Right cardiac atrium (tissue), 5 donors: ENCODE results near the gene PRRC2B. TPM values are rescaled to one million over a fixed set of nuclear protein-coding genes. Genes with fewer than 3 reads are reported as not detected.
"Not testable (repeated sequence)": the region's sequence is repeated elsewhere in the genome, so short reads cannot be mapped to it uniquely, and the experiment has no call there.

Experiments used
- ATAC-seq, 2 donors: fragments of 200-7000 bp; cut with Tn5 transposase; one replicate each; pipeline versions ENCODE4 v1.8.0 to v1.9.1; 2020; ENCODE audit warnings: moderate library complexity in 2 of 2, mild to moderate bottlenecking in 1 of 2
- DNase-seq, 3 donors: peaks; one replicate each; pipeline ENCODE4 v3.0.0-alpha.2; 2020
- H3K27ac ChIP-seq: one replicate; pipeline ENCODE4 v1.5.1; 2013; ENCODE audit warnings: mild to moderate bottlenecking, low read length, control low read depth, moderate library complexity
- H3K27me3 ChIP-seq: one replicate; pipeline ENCODE4 v1.6.1; 2013; ENCODE audit not compliant: control insufficient read depth, insufficient read depth
- H3K4me1 ChIP-seq: one replicate; pipeline ENCODE4 v1.6.1; 2013; ENCODE audit warnings: low read length; ENCODE audit not compliant: control insufficient read depth, insufficient read depth
- H3K4me3 ChIP-seq: one replicate; pipeline ENCODE4 v1.5.1; 2013; ENCODE audit warnings: low read length, control low read depth
- H3K9me3 ChIP-seq: one replicate; pipeline ENCODE4 v1.6.1; 2013; ENCODE audit warnings: low read length; ENCODE audit not compliant: control insufficient read depth
- WGBS: extraction: QIAGEN DNeasy Blood & Tissue Kit; methylation state at CpG from one replicate; pipeline ENCODE4 v1.1.7; 2013; 5-methylcytosine and 5-hydroxymethylcytosine counted together
- intact Hi-C, 4 donors: fragments of 100-400 bp; cut with DNase I; formaldehyde crosslinking; loops; one replicate each; pipeline versions ENCODE4 v1.11.0 to v1.14.0; 2022 to 2023
- polyA plus RNA-seq: library from polyadenylated mRNA; stranded (reverse); fragments of 200-250 nt; gene quantifications from one replicate; pipeline ENCODE4 v1.2.3, GENCODE V29; 2013
- total RNA-seq, 4 donors: library from RNA; stranded (reverse); fragmentation: NEBNext Ultra II Directional; extraction: Animal tissue kit (Norgen Biotek cat#: 25700); gene quantifications; one replicate each; pipeline ENCODE4 v1.2.1, GENCODE V29; 2021
- donor health status: healthy with polysubstance abuse.
- donor health status: DM: no; HTN: yes; CAD: no.
- donor health status: DM: no; HTN: no; CAD: no.
- donor health status: DM: no; HTN: yes; CAD: no; lungs with severe emphysema.
- donor health status: DM: yes; HTN: yes; CAD: no.

The PRRC2B gene
- total and polyA plus RNA-seq, 5 donors: 78.1 to 175 (median 141) TPM

- H3K27me3 ChIP-seq: no peaks in the 10 kb centered on the region
- H3K4me3 ChIP-seq: no peak overlapping the region
- WGBS: 96% methylated on average over 12 of the region's 12 CpGs
- ATAC-seq: peak in 1 of 2 donors; percentile 13
- no peaks in the 10 kb centered on the region for H3K9me3 ChIP-seq
- no peak for DNase-seq
- H3K4me1 ChIP-seq: no peaks in the 10 kb centered on the region
- no peak overlapping the region for H3K27ac ChIP-seq
- intact Hi-C loops: loop anchor here in 1 of 4 donors (10.0 kb wide), 1 partner anchor 96 kb away; no protein-coding TSS in a partner anchor
Measured at GRCh38 chr9:131470581-131470991, 76.7 kb downstream of the PRRC2B start.

DNA sequence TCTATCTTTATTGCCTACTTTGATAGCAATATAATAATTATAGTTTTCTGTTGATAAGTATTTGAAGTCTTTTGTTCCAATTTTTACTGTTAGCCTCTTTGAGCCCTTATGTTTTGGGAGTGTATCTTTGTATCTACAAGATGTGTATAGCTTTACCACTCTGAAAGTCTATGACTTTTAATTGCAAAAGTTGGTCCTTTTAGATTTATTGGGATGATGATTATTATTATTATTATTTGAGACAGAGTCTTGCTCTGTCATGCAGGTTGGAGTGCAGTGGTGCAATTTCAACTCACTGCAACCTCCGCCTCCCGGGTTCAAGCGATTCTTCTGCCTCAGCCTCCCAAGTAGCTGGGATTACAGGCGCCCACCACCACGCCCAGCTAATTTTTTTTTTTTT, 78.2 kb downstream of the PRRC2B start:
- not testable (repeated sequence) for H3K4me3 ChIP-seq, ATAC-seq, H3K27ac ChIP-seq, H3K27me3 ChIP-seq, H3K4me1 ChIP-seq, DNase-seq, H3K9me3 ChIP-seq
- intact Hi-C loops: loop anchor here in 1 of 4 donors (10.0 kb wide), 1 partner anchor 97 kb away; no protein-coding TSS in a partner anchor
- WGBS: 92% methylated on average over 5 of the region's 5 CpGs

- DNase-seq: no peak
- Histone ChIP-seq H3K4me1 (no peaks in the 10 kb centered on the region), H3K9me3 (no peaks in the 10 kb centered on the region), H3K4me3 (no peak overlapping the region), H3K27me3 (no peaks in the 10 kb centered on the region), H3K27ac (no peak overlapping the region)
- ATAC-seq: no peak
- 94% methylated on average over 9 of the region's 9 CpGs for WGBS
- intact Hi-C loops: loop anchor here in 1 of 4 donors (10.0 kb wide), 1 partner anchor 99 kb away; no protein-coding TSS in a partner anchor
Measured at GRCh38 chr9:131473198-131473885, 79.5 kb downstream of the PRRC2B start.

DNA sequence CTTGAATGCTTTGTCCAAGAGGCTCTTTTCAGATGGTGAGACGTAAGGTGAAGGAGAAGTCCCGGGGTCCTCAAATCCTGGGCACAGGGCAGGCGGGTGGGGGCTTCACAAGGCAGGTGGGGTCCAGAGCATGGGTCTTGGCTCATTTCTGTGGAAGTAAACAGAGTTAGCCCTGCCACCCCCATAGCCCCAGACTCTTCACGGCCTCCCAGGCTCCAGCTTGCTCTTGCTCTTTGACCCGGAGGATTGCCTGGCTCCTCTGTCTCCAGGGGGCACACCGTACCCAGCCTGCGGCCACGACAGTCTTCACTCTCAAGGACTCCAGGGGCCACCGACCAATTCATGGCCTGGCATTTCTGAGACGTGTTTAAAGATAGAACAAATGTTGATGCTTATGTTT, 80.0 kb downstream of the PRRC2B start:
- Histone ChIP-seq H3K27me3 (no peaks in the 10 kb centered on the region), H3K9me3 (no peaks in the 10 kb centered on the region), H3K27ac (no peak overlapping the region), H3K4me3 (no peak overlapping the region), H3K4me1 (no peaks in the 10 kb centered on the region)
- DNase-seq (no peak), ATAC-seq (no peak)
- WGBS: 72% methylated on average over 10 of the region's 10 CpGs
- intact Hi-C loops: loop anchor here in 1 of 4 donors (10.0 kb wide), 1 partner anchor 99 kb away; no protein-coding TSS in a partner anchor

- intact Hi-C loops: loop anchor here in 2 of 4 donors (5.0 to 10.0 kb wide), 2 partner anchors 100 to 102 kb away; no protein-coding TSS in a partner anchor
- Histone ChIP-seq H3K27ac (no peak overlapping the region), H3K27me3 (no peaks in the 10 kb centered on the region), H3K4me3 (no peak overlapping the region), H3K4me1 (no peaks in the 10 kb centered on the region), H3K9me3 (no peaks in the 10 kb centered on the region)
- ATAC-seq (no peak), DNase-seq (no peak)
- WGBS: 84% methylated on average over 16 of the region's 16 CpGs
Measured at GRCh38 chr9:131474711-131475110, 80.8 kb downstream of the PRRC2B start.

DNA sequence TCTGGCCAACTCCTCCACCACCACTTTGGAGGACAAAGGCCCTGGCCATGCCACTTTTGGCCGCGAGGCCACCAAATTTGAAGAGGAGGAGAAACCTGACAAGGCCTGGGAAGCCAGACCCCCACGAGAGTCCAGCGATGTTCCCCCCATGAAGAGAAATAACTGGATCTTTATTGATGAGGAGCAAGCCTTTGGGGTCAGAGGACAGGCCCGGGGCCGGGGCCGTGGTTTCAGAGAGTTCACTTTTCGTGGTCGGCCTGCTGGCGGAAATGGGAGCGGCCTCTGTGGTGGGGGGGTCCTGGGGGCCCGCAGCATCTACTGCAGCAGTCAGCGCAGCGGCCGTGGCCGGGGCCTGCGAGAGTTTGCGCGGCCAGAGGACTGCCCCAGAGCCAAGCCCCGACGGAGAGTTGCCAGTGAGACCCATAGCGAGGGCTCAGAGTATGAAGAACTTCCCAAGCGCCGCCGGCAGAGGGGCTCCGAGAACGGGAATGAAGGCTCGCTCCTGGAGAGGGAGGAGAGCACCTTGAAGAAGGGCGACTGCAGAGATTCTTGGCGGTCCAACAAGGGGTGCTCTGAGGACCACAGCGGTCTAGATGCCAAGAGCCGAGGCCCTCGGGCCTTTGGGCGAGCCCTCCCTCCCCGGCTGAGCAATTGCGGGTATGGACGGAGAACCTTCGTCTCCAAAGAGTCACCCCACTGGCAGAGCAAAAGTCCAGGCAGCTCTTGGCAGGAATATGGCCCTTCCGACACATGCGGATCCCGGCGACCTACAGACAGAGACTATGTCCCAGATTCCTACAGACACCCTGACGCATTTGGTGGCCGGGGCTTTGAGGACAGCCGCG, 81.4 kb downstream of the PRRC2B start:
- ATAC-seq (peak in 1 of 2 donors; percentile 10), DNase-seq (no peak)
- Histone ChIP-seq H3K4me1 (no peaks in the 10 kb centered on the region), H3K9me3 (no peaks in the 10 kb centered on the region), H3K27me3 (no peaks in the 10 kb centered on the region), H3K27ac (no peak overlapping the region), H3K4me3 (no peak overlapping the region)
- WGBS: 91% methylated on average over 46 of the region's 46 CpGs
- intact Hi-C loops: loop anchor here in 2 of 4 donors (5.0 to 10.0 kb wide), 2 partner anchors 101 to 103 kb away; no protein-coding TSS in a partner anchor

- H3K27ac ChIP-seq: peak overlapping the region; percentile 15
- peak; percentile 20 to 58 for ATAC-seq
Measured at GRCh38 chr9:131475956-131476776, 82.3 kb downstream of the PRRC2B start.

DNA sequence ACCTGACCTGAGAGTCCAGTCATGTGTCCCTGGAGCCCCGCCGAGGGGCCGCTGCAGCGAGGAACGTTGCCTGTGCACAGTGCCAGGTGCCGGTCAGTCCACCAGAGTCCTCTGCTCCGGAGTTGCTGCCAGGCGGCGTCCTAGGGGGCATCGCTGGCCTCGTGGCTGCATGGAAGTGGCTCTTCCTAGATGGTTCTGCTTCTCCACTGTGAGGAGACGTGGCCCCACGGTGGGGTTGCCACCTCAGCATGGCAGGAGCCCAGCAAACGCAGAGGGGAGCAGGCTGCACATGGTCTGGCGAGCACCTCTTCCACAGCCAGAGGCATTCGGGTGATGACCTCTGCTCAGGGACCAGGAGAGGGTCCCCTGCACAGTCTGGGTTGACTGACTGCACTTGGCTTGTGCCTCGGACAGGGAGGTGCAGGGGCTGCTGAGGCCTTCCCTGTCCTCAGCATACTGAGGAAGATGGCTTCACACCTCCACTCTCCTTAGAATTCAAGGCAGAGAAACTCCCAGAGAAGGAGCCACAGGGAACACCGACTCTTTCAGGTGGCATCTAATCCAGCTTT, 83.0 kb downstream of the PRRC2B start:
- intact Hi-C loops: loop anchor here in 2 of 4 donors (5.0 to 10.0 kb wide), 2 partner anchors 102 to 105 kb away; no protein-coding TSS in a partner anchor
- Histone ChIP-seq H3K27ac (peak overlapping the region; percentile 3), H3K4me3 (no peak overlapping the region), H3K4me1 (peaks cover 2% of the 10 kb centered on the region), H3K27me3 (no peaks in the 10 kb centered on the region), H3K9me3 (no peaks in the 10 kb centered on the region)
- 71% methylated on average over 18 of the region's 18 CpGs for WGBS
- ATAC-seq (peak; percentile 72 to 83), DNase-seq (peak; percentile 53 to 87 (median 85))

More at GRCh38 chr9:131475956-131476776, 82.3 kb downstream of the PRRC2B start:
- WGBS: 82% methylated on average over 40 of the region's 40 CpGs
- intact Hi-C loops: loop anchor here in 2 of 4 donors (5.0 to 10.0 kb wide), 2 partner anchors 101 to 104 kb away; no protein-coding TSS in a partner anchor
- H3K4me1 ChIP-seq: no peaks in the 10 kb centered on the region
- no peak for DNase-seq
- no peaks in the 10 kb centered on the region for H3K9me3 ChIP-seq
- H3K27me3 ChIP-seq: no peaks in the 10 kb centered on the region
- no peak overlapping the region for H3K4me3 ChIP-seq

DNA sequence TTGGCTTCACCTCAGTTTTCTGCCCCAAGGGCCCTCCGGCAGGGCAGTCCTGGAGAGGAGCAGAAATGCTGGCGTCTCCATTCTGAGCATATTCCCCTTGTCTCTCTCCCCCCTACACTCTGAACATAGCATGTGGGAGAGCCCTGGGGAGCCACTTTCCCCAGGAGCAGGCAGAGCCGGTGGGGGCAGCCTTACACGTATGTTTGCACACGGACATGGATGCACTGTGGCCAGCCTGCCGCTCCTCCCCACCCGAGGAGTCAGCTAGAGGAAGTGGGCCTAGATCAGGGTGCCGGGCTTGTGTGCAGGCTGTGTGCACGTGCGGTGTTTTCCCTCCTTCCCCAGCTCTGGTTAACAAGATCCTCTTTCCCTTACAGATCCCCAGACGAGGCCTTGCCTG, 83.5 kb downstream of the PRRC2B start:
- no peaks in the 10 kb centered on the region for H3K9me3 ChIP-seq
- peaks cover 4% of the 10 kb centered on the region for H3K4me1 ChIP-seq
- DNase-seq (no peak), ATAC-seq (no peak)
- no peak overlapping the region for H3K4me3 ChIP-seq
- H3K27ac ChIP-seq: no peak overlapping the region
- intact Hi-C loops: loop anchor here in 2 of 4 donors (5.0 to 10.0 kb wide), 2 partner anchors 103 to 105 kb away; no protein-coding TSS in a partner anchor
- 80% methylated on average over 11 of the region's 11 CpGs for WGBS
- H3K27me3 ChIP-seq: no peaks in the 10 kb centered on the region
